Skeletal muscle tissue (tissue), 4 donors: ENCODE data around the gene KCNJ15. TPM values are rescaled to one million over a fixed set of nuclear protein-coding genes. Genes with fewer than 3 reads are reported as not detected.
"Not testable (repeated sequence)": the region's sequence is repeated elsewhere in the genome, so short reads cannot be mapped to it uniquely, and the experiment has no call there.

ENCODE experiments used
- H3K27ac ChIP-seq: one replicate; pipeline ENCODE4 v1.7.0; 2013; ENCODE audit warnings: mild to moderate bottlenecking, low read depth, low read length, inconsistent platforms
- H3K27me3 ChIP-seq, 3 donors: one replicate each; pipeline ENCODE4 v1.7.0; 2013; ENCODE audit warnings: low read length in 3 of 3; ENCODE audit not compliant: control insufficient read depth in 3 of 3, insufficient read depth in 3 of 3
- H3K36me3 ChIP-seq, 3 donors: one replicate each; pipeline ENCODE4 v1.7.0; 2013; ENCODE audit warnings: low read length in 3 of 3; ENCODE audit not compliant: control insufficient read depth in 3 of 3, insufficient read depth in 3 of 3
- H3K4me1 ChIP-seq, 3 donors: one replicate each; pipeline ENCODE4 v1.7.0; 2013; ENCODE audit warnings: low read length in 3 of 3, mild to moderate bottlenecking in 3 of 3; ENCODE audit not compliant: control insufficient read depth in 3 of 3, insufficient read depth in 3 of 3
- H3K4me3 ChIP-seq, 3 donors: one replicate each; pipeline ENCODE4 v1.7.0; 2013; ENCODE audit warnings: low read length in 3 of 3
- H3K9ac ChIP-seq, 3 donors: one replicate each; pipeline ENCODE4 v1.7.0; 2013; ENCODE audit warnings: low read length in 3 of 3, mild to moderate bottlenecking in 3 of 3, moderate library complexity in 2 of 3, low read depth in 1 of 3
- H3K9me3 ChIP-seq, 3 donors: one replicate each; pipeline ENCODE4 v1.7.0; 2013; ENCODE audit warnings: low read length in 3 of 3; ENCODE audit not compliant: control insufficient read depth in 3 of 3
- total RNA-seq: library from RNA; depleted of rRNA; stranded (reverse); fragments of >200 nt; gene quantifications from one replicate; pipeline ENCODE4 v1.2.3, GENCODE V29; 2014
- donor health status: Osteomylitis.

KCNJ15 gene
- total RNA-seq, 1 donor from 2014 or later: 0.52 TPM

GRCh38 chr21:38228537-38228936, 28.3 kb upstream of the KCNJ15 start:
- H3K27ac ChIP-seq: no peak overlapping the region
- no peak overlapping the region for H3K4me3 ChIP-seq
- H3K9me3 ChIP-seq: peaks cover 0 to 11% (median 5%) of the 10 kb centered on the region in 3 donors
- no peaks in the 10 kb centered on the region for H3K36me3 ChIP-seq
- H3K9ac ChIP-seq: no peak overlapping the region
- no peaks in the 10 kb centered on the region for H3K4me1 ChIP-seq
- no peaks in the 10 kb centered on the region for H3K27me3 ChIP-seq

GRCh38 chr21:38229260-38229877, 27.4 kb upstream of the KCNJ15 start:
- H3K27ac ChIP-seq: no peak overlapping the region
- H3K9ac ChIP-seq: no peak overlapping the region
- H3K4me1 ChIP-seq: no peaks in the 10 kb centered on the region
- H3K36me3 ChIP-seq: no peaks in the 10 kb centered on the region
- no peaks in the 10 kb centered on the region for H3K27me3 ChIP-seq
- H3K9me3 ChIP-seq: peaks cover 0 to 5% (median 3%) of the 10 kb centered on the region in 3 donors
- peak overlapping the region in 1 of 3 donors; percentile 8 for H3K4me3 ChIP-seq

GRCh38 chr21:38234395-38235142, 22.2 kb upstream of the KCNJ15 start:
- no peaks in the 10 kb centered on the region for H3K36me3 ChIP-seq
- H3K4me3 ChIP-seq: no peak overlapping the region
- H3K4me1 ChIP-seq: no peaks in the 10 kb centered on the region
- no peak overlapping the region for H3K9ac ChIP-seq
- H3K27me3 ChIP-seq: no peaks in the 10 kb centered on the region
- no peak overlapping the region for H3K27ac ChIP-seq
- peaks cover 0 to 3% (median 0%) of the 10 kb centered on the region in 3 donors for H3K9me3 ChIP-seq

- H3K9me3 ChIP-seq, H3K4me1 ChIP-seq, H3K27me3 ChIP-seq, H3K9ac ChIP-seq, H3K36me3 ChIP-seq, H3K4me3 ChIP-seq, H3K27ac ChIP-seq: not testable (repeated sequence)
Observed at GRCh38 chr21:38235251-38235650, 21.5 kb upstream of the KCNJ15 start.

GRCh38 chr21:38236232-38236631, 20.6 kb upstream of the KCNJ15 start:
- no peaks in the 10 kb centered on the region for H3K27me3 ChIP-seq
- H3K9ac ChIP-seq: no peak overlapping the region
- no peak overlapping the region for H3K4me3 ChIP-seq
- no peaks in the 10 kb centered on the region for H3K4me1 ChIP-seq
- no peaks in the 10 kb centered on the region for H3K9me3 ChIP-seq
- H3K27ac ChIP-seq: no peak overlapping the region
- no peaks in the 10 kb centered on the region for H3K36me3 ChIP-seq

GRCh38 chr21:38239672-38240071, 17.1 kb upstream of the KCNJ15 start:
- H3K27me3 ChIP-seq: no peaks in the 10 kb centered on the region
- no peaks in the 10 kb centered on the region for H3K4me1 ChIP-seq
- no peak overlapping the region for H3K9ac ChIP-seq
- no peak overlapping the region for H3K4me3 ChIP-seq
- H3K36me3 ChIP-seq: no peaks in the 10 kb centered on the region
- no peaks in the 10 kb centered on the region for H3K9me3 ChIP-seq
- no peak overlapping the region for H3K27ac ChIP-seq

GRCh38 chr21:38240129-38240528, 16.7 kb upstream of the KCNJ15 start:
- no peak overlapping the region for H3K4me3 ChIP-seq
- H3K9ac ChIP-seq: no peak overlapping the region
- H3K9me3 ChIP-seq: no peaks in the 10 kb centered on the region
- H3K4me1 ChIP-seq: no peaks in the 10 kb centered on the region
- H3K27me3 ChIP-seq: no peaks in the 10 kb centered on the region
- no peak overlapping the region for H3K27ac ChIP-seq
- no peaks in the 10 kb centered on the region for H3K36me3 ChIP-seq

- H3K27ac ChIP-seq: no peak overlapping the region
- no peak overlapping the region for H3K4me3 ChIP-seq
- H3K9me3 ChIP-seq: no peaks in the 10 kb centered on the region
- no peaks in the 10 kb centered on the region for H3K36me3 ChIP-seq
- H3K9ac ChIP-seq: no peak overlapping the region
- H3K4me1 ChIP-seq: no peaks in the 10 kb centered on the region
- H3K27me3 ChIP-seq: no peaks in the 10 kb centered on the region
Observed at GRCh38 chr21:38241029-38241740, 15.6 kb upstream of the KCNJ15 start.

- H3K27ac ChIP-seq: no peak overlapping the region
- H3K9ac ChIP-seq: no peak overlapping the region
- no peak overlapping the region for H3K4me3 ChIP-seq
- H3K27me3 ChIP-seq: no peaks in the 10 kb centered on the region
- H3K9me3 ChIP-seq: no peaks in the 10 kb centered on the region
- H3K36me3 ChIP-seq: no peaks in the 10 kb centered on the region
- no peaks in the 10 kb centered on the region for H3K4me1 ChIP-seq
Observed at GRCh38 chr21:38242061-38242460, 14.7 kb upstream of the KCNJ15 start.
